ENCODE measurements around the gene B3GNT9. TPM values are rescaled to one million over a fixed set of nuclear protein-coding genes. Genes with fewer than 3 reads are reported as not detected.
A peak's percentile ranks its signal among the peaks of the same experiment; 100 is the strongest.

Gene B3GNT9
- total RNA-seq, 2 donors from 2014 or later = 7.2 to 11.0 TPM

- Mint-ChIP-seq H3K4me3 (peak overlapping the region; percentile 43), H3K27ac (no peak overlapping the region), H3K9me3 (no peaks in the 10 kb centered on the region), H3K4me1 (peaks cover 6% of the 10 kb centered on the region), H3K36me3 (ENCODE audit: low read depth) (no peaks in the 10 kb centered on the region), H3K27me3 (ENCODE audit: insufficient read depth) (peaks cover 85% of the 10 kb centered on the region)
- Histone ChIP-seq H3K4me1 (ENCODE audit: control insufficient read depth, insufficient read depth, low read length) (no peaks in the 10 kb centered on the region), H3K27me3 (ENCODE audit: control insufficient read depth, insufficient read depth, low read length, poor library complexity, severe bottlenecking) (peaks cover 100% of the 10 kb centered on the region), H3K9me3 (ENCODE audit: control insufficient read depth, low read length) (no peaks in the 10 kb centered on the region), H3K27ac (ENCODE audit: low read depth, low read length) (no peak overlapping the region), H3K4me3 (ENCODE audit: low read length) (no peak overlapping the region), H3K9ac (ENCODE audit: extremely low read depth, low read length, poor library complexity, severe bottlenecking) (no peak overlapping the region), H3K36me3 (ENCODE audit: control insufficient read depth, insufficient read depth, low read length) (no peaks in the 10 kb centered on the region)
- 22 to 39% methylated on average over 27 to 61 of the region's 61 CpGs for WGBS, 2 experiments (ENCODE audit: insufficient coverage in 1 of 2, insufficient read length in 1 of 2)
- TF ChIP-seq CTCF (conservative IDR thresholded peaks at IDR 0.05) = no peak
- DNase-seq = peak; percentile 69
Observed at GRCh38 chr16:67154578-67155294, 3.9 kb upstream of the B3GNT9 start.

- Histone ChIP-seq H3K4me3 (ENCODE audit: low read length) (no peak overlapping the region), H3K4me1 (ENCODE audit: control insufficient read depth, insufficient read depth, low read length) (no peaks in the 10 kb centered on the region), H3K9me3 (ENCODE audit: control insufficient read depth, low read length) (no peaks in the 10 kb centered on the region), H3K9ac (ENCODE audit: extremely low read depth, low read length, poor library complexity, severe bottlenecking) (no peak overlapping the region), H3K36me3 (ENCODE audit: control insufficient read depth, insufficient read depth, low read length) (peaks cover 13% of the 10 kb centered on the region), H3K27ac (ENCODE audit: low read depth, low read length) (no peak overlapping the region), H3K27me3 (ENCODE audit: control insufficient read depth, insufficient read depth, low read length, poor library complexity, severe bottlenecking) (peaks cover 70% of the 10 kb centered on the region)
- H3K27ac Mint-ChIP-seq = peak overlapping the region; percentile 80
- no peak for DNase-seq
- TF ChIP-seq CTCF (conservative IDR thresholded peaks at IDR 0.05) = peak; percentile 36
- H3K27me3 Mint-ChIP-seq (ENCODE audit: insufficient read depth) = peaks cover 63% of the 10 kb centered on the region
- peak overlapping the region; percentile 59 for H3K4me3 Mint-ChIP-seq
- H3K36me3 Mint-ChIP-seq (ENCODE audit: low read depth) = peaks cover 16% of the 10 kb centered on the region
- no peaks in the 10 kb centered on the region for H3K9me3 Mint-ChIP-seq
- WGBS, 2 experiments (ENCODE audit: insufficient coverage in 1 of 2, insufficient read length in 1 of 2) = 73 to 87% methylated on average over 3 to 7 of the region's 8 CpGs
- H3K4me1 Mint-ChIP-seq = peaks cover 6% of the 10 kb centered on the region
Observed at GRCh38 chr16:67151431-67152097, 766 bp upstream of the B3GNT9 start.

- Mint-ChIP-seq H3K4me3 (peak overlapping the region; percentile 59), H3K27me3 (ENCODE audit: insufficient read depth) (peaks cover 50% of the 10 kb centered on the region), H3K4me1 (peaks cover 6% of the 10 kb centered on the region), H3K27ac (no peak overlapping the region), H3K9me3 (no peaks in the 10 kb centered on the region), H3K36me3 (ENCODE audit: low read depth) (peaks cover 29% of the 10 kb centered on the region)
- DNase-seq = peak; percentile 93
- peak overlapping the region; percentile 38 for H3K9ac ChIP-seq (ENCODE audit: extremely low read depth, low read length, poor library complexity, severe bottlenecking)
- peaks cover 57% of the 10 kb centered on the region for H3K27me3 ChIP-seq (ENCODE audit: control insufficient read depth, insufficient read depth, low read length, poor library complexity, severe bottlenecking)
- H3K9me3 ChIP-seq (ENCODE audit: control insufficient read depth, low read length) = no peaks in the 10 kb centered on the region
- peaks cover 25% of the 10 kb centered on the region for H3K36me3 ChIP-seq (ENCODE audit: control insufficient read depth, insufficient read depth, low read length)
- H3K4me1 ChIP-seq (ENCODE audit: control insufficient read depth, insufficient read depth, low read length) = no peaks in the 10 kb centered on the region
- TF ChIP-seq CTCF (conservative IDR thresholded peaks at IDR 0.05) = peak; percentile 67
- WGBS, 2 experiments (ENCODE audit: insufficient coverage in 1 of 2, insufficient read length in 1 of 2) = 11 to 31% methylated on average over 38 to 94 of the region's 94 CpGs
- H3K4me3 ChIP-seq (ENCODE audit: low read length) = peak overlapping the region; percentile 75
- H3K27ac ChIP-seq (ENCODE audit: low read depth, low read length) = no peak overlapping the region
Observed at GRCh38 chr16:67150047-67150832, 558 bp downstream of the B3GNT9 start.
